T-helper 2 cell treated with Interferon-gamma antibody and Interleukin-4, amounts not matched to agents 5 μg/mL and 100 μg/mL, for 36 hours (primary cell): ENCODE results near the gene LRIT2.
A peak's percentile ranks its signal among the peaks of the same experiment; 100 is the strongest.

Experiments used
- DNase-seq: peaks from one replicate; pipeline ENCODE4 v3.0.0; 2021; ENCODE audit warnings: low spot score
- H3K27ac Mint-ChIP-seq: one replicate; pipeline ENCODE4 v1.8.0; 2021; ENCODE audit warnings: mild to moderate bottlenecking, mixed read lengths
- H3K27me3 Mint-ChIP-seq: one replicate; pipeline ENCODE4 v1.8.0; 2021; ENCODE audit warnings: low read depth, mixed read lengths
- H3K36me3 Mint-ChIP-seq: one replicate; pipeline ENCODE4 v1.8.0; 2021; ENCODE audit warnings: low read depth, mixed read lengths
- H3K4me1 Mint-ChIP-seq: one replicate; pipeline ENCODE4 v1.8.0; 2021; ENCODE audit warnings: low read depth, mixed read lengths
- H3K4me3 Mint-ChIP-seq: one replicate; pipeline ENCODE4 v1.8.0; 2022; ENCODE audit warnings: mild to moderate bottlenecking, moderate library complexity, mixed read lengths
- H3K9me3 Mint-ChIP-seq: one replicate; pipeline ENCODE4 v1.8.0; 2021; ENCODE audit warnings: mixed read lengths

The LRIT2 gene

GRCh38 chr10:84256510-84257342 is 31.4 kb upstream of the LRIT2 start:
- Mint-ChIP-seq H3K4me3 (no peak overlapping the region), H3K27ac (no peak overlapping the region), H3K4me1 (peaks cover 2% of the 10 kb centered on the region), H3K36me3 (no peaks in the 10 kb centered on the region), H3K27me3 (peaks cover 9% of the 10 kb centered on the region), H3K9me3 (no peaks in the 10 kb centered on the region)
- peak; percentile 27 for DNase-seq

GRCh38 chr10:84254552-84255478 is 29.5 kb upstream of the LRIT2 start:
- Mint-ChIP-seq H3K27me3 (peaks cover 7% of the 10 kb centered on the region), H3K36me3 (no peaks in the 10 kb centered on the region), H3K27ac (no peak overlapping the region), H3K9me3 (no peaks in the 10 kb centered on the region), H3K4me3 (no peak overlapping the region), H3K4me1 (peaks cover 2% of the 10 kb centered on the region)
- DNase-seq = no peak

GRCh38 chr10:84248794-84249193 is 23.4 kb upstream of the LRIT2 start:
- no peaks in the 10 kb centered on the region for H3K9me3 Mint-ChIP-seq
- H3K27me3 Mint-ChIP-seq = peaks cover 2% of the 10 kb centered on the region
- H3K27ac Mint-ChIP-seq = no peak overlapping the region
- no peaks in the 10 kb centered on the region for H3K4me1 Mint-ChIP-seq
- no peaks in the 10 kb centered on the region for H3K36me3 Mint-ChIP-seq
- DNase-seq = no peak
- no peak overlapping the region for H3K4me3 Mint-ChIP-seq

- H3K4me1 Mint-ChIP-seq = no peaks in the 10 kb centered on the region
- DNase-seq = no peak
- H3K27ac Mint-ChIP-seq = no peak overlapping the region
- no peak overlapping the region for H3K4me3 Mint-ChIP-seq
- no peaks in the 10 kb centered on the region for H3K36me3 Mint-ChIP-seq
- peaks cover 2% of the 10 kb centered on the region for H3K27me3 Mint-ChIP-seq
- no peaks in the 10 kb centered on the region for H3K9me3 Mint-ChIP-seq
Observed at GRCh38 chr10:84247496-84247895, 22.2 kb upstream of the LRIT2 start.

- DNase-seq = no peak
- no peak within 1 kb of the TSS for H3K4me3 Mint-ChIP-seq
- H3K27me3 Mint-ChIP-seq = peaks cover 2% of the 10 kb centered on the region
- H3K9me3 Mint-ChIP-seq = no peaks in the 10 kb centered on the region
- no peak within 1 kb of the TSS for H3K27ac Mint-ChIP-seq
- H3K4me1 Mint-ChIP-seq = no peaks in the 10 kb centered on the region
- H3K36me3 Mint-ChIP-seq = no peaks in the 10 kb centered on the region
Observed at GRCh38 chr10:84244651-84245270, 19.4 kb upstream of the LRIT2 start, which contains the start of gene RGR. TSS of gene RGR (plus strand) at chr10:84245053. CDS start at chr10:84245091, 38 bp downstream.

- Mint-ChIP-seq H3K4me3 (no peak overlapping the region), H3K9me3 (no peaks in the 10 kb centered on the region), H3K27ac (no peak overlapping the region), H3K36me3 (no peaks in the 10 kb centered on the region), H3K27me3 (peaks cover 2% of the 10 kb centered on the region), H3K4me1 (no peaks in the 10 kb centered on the region)
- DNase-seq = no peak
Observed at GRCh38 chr10:84243759-84244158, 18.4 kb upstream of the LRIT2 start.

- Mint-ChIP-seq H3K36me3 (no peaks in the 10 kb centered on the region), H3K9me3 (no peaks in the 10 kb centered on the region), H3K27ac (no peak within 1 kb of the TSS), H3K4me3 (no peak within 1 kb of the TSS), H3K27me3 (peaks cover 4% of the 10 kb centered on the region), H3K4me1 (no peaks in the 10 kb centered on the region)
- DNase-seq = no peak
Observed at GRCh38 chr10:84241185-84241790, 15.9 kb upstream of the LRIT2 start, which contains the start of gene LRIT1. TSS of gene LRIT1 (minus strand) at chr10:84241546. CDS start at chr10:84241439, 107 bp downstream.

GRCh38 chr10:84238909-84239308 is 13.6 kb upstream of the LRIT2 start:
- no peaks in the 10 kb centered on the region for H3K9me3 Mint-ChIP-seq
- H3K27me3 Mint-ChIP-seq = peaks cover 2% of the 10 kb centered on the region
- H3K4me3 Mint-ChIP-seq = no peak overlapping the region
- DNase-seq = no peak
- no peaks in the 10 kb centered on the region for H3K4me1 Mint-ChIP-seq
- no peaks in the 10 kb centered on the region for H3K36me3 Mint-ChIP-seq
- H3K27ac Mint-ChIP-seq = no peak overlapping the region

GRCh38 chr10:84237199-84238051 is 12.1 kb upstream of the LRIT2 start:
- peaks cover 2% of the 10 kb centered on the region for H3K27me3 Mint-ChIP-seq
- H3K36me3 Mint-ChIP-seq = no peaks in the 10 kb centered on the region
- H3K4me1 Mint-ChIP-seq = no peaks in the 10 kb centered on the region
- H3K27ac Mint-ChIP-seq = no peak overlapping the region
- H3K4me3 Mint-ChIP-seq = no peak overlapping the region
- no peaks in the 10 kb centered on the region for H3K9me3 Mint-ChIP-seq
- no peak for DNase-seq

GRCh38 chr10:84236807-84237198 is 11.5 kb upstream of the LRIT2 start:
- Mint-ChIP-seq H3K27me3 (peaks cover 2% of the 10 kb centered on the region), H3K9me3 (no peaks in the 10 kb centered on the region), H3K4me3 (no peak overlapping the region), H3K4me1 (no peaks in the 10 kb centered on the region), H3K36me3 (no peaks in the 10 kb centered on the region), H3K27ac (no peak overlapping the region)
- DNase-seq = no peak

- H3K36me3 Mint-ChIP-seq = no peaks in the 10 kb centered on the region
- DNase-seq = no peak
Observed at GRCh38 chr10:84235096-84235495, 9.8 kb upstream of the LRIT2 start.

GRCh38 chr10:84234479-84234878 is 9.1 kb upstream of the LRIT2 start:
- Mint-ChIP-seq H3K4me1 (no peaks in the 10 kb centered on the region), H3K9me3 (no peaks in the 10 kb centered on the region), H3K36me3 (no peaks in the 10 kb centered on the region), H3K27me3 (peaks cover 2% of the 10 kb centered on the region), H3K27ac (no peak overlapping the region), H3K4me3 (no peak overlapping the region)
- no peak for DNase-seq

More at GRCh38 chr10:84235096-84235495, 9.8 kb upstream of the LRIT2 start:
- no peaks in the 10 kb centered on the region for H3K9me3 Mint-ChIP-seq
- H3K27me3 Mint-ChIP-seq = peaks cover 2% of the 10 kb centered on the region
- no peaks in the 10 kb centered on the region for H3K4me1 Mint-ChIP-seq
- H3K27ac Mint-ChIP-seq = no peak overlapping the region
- H3K4me3 Mint-ChIP-seq = no peak overlapping the region

- H3K4me1 Mint-ChIP-seq = no peaks in the 10 kb centered on the region
- no peak overlapping the region for H3K27ac Mint-ChIP-seq
- no peak for DNase-seq
Observed at GRCh38 chr10:84233940-84234339, 8.6 kb upstream of the LRIT2 start.

More at GRCh38 chr10:84233940-84234339, 8.6 kb upstream of the LRIT2 start:
- Mint-ChIP-seq H3K9me3 (no peaks in the 10 kb centered on the region), H3K27me3 (peaks cover 2% of the 10 kb centered on the region), H3K4me3 (no peak overlapping the region), H3K36me3 (no peaks in the 10 kb centered on the region)
